Body of pancreas (tissue), 4 donors: Measurements from ENCODE around the gene CD151.

ENCODE experiments used
- POLR2A ChIP-seq, 3 donors: fragments of 450-650 bp; IDR thresholded peaks; one replicate each; pipeline ENCODE4 v1.6.1; 2016; ENCODE audit warnings: antibody characterized with exemption in 3 of 3, mild to moderate bottlenecking in 2 of 3
- TF ChIP-seq, protein P1 (sequence below), 7 experiments: fragments of 450-650 bp in 4 of 7; fragments of 200-600 bp in 3 of 7; sonication (generic) in 3 of 7; IDR thresholded peaks; one replicate each; pipeline ENCODE4 v1.5.1; 2016 to 2019; ENCODE audit warnings: antibody characterized with exemption in 7 of 7

DNA sequence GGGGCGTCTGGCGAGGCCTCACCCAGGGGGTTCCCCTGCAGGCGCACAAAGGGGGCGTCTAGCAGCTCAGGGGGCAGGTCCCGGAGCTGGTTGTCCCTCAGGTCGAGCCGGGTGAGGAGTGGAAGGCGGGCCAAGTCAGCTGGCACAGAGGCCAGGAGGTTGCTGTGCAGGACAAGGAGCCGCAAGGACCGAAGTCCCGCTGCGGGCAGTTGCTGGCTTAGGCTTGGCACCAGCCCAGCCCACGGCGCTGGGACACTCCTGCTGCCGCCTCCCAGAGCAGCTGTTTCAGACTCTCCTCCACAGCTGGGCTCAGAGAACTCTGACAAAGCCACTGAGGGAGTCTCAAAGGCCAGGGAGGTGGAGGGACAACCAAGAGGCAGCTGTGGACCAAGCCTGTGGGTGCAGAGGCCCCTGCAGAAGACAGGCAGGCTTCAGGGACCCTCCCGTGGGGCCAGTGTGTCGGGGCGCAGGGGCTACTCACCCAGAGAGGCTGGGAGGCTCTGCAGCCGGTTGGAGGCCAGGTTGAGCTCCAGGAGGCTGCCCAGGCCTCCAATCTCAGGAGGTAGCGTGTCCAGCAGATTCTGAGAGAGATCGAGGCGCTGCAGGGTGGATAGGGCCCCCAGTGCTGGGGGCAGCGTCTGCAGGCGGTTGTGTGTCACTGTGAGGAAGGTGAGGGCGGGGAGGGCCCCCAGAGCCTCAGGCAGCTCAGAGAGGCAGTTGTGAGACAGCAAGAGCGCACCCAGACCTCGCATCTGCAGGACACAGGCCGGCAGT is 29.9 kb upstream of the CD151 start:
- TF ChIP-seq, protein P1, sequence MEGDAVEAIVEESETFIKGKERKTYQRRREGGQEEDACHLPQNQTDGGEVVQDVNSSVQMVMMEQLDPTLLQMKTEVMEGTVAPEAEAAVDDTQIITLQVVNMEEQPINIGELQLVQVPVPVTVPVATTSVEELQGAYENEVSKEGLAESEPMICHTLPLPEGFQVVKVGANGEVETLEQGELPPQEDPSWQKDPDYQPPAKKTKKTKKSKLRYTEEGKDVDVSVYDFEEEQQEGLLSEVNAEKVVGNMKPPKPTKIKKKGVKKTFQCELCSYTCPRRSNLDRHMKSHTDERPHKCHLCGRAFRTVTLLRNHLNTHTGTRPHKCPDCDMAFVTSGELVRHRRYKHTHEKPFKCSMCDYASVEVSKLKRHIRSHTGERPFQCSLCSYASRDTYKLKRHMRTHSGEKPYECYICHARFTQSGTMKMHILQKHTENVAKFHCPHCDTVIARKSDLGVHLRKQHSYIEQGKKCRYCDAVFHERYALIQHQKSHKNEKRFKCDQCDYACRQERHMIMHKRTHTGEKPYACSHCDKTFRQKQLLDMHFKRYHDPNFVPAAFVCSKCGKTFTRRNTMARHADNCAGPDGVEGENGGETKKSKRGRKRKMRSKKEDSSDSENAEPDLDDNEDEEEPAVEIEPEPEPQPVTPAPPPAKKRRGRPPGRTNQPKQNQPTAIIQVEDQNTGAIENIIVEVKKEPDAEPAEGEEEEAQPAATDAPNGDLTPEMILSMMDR (IDR thresholded peaks at IDR 0.05): no peak
- no peak for TF ChIP-seq POLR2A (IDR thresholded peaks at IDR 0.05)
